SH-SY5Y (cell line): ENCODE results near the gene TCF23.

Experiments
- GATA2 ChIP-seq: IDR thresholded peaks from 2 replicates; pipeline ENCODE4 v1.6.1; 2011; ENCODE audit warnings: mild to moderate bottlenecking, low read depth, low read length
- GATA3 ChIP-seq: IDR thresholded peaks from 2 replicates; pipeline ENCODE4 v1.6.1; 2011; ENCODE audit warnings: low read depth, mild to moderate bottlenecking, low read length, moderate library complexity

The TCF23 gene

DNA sequence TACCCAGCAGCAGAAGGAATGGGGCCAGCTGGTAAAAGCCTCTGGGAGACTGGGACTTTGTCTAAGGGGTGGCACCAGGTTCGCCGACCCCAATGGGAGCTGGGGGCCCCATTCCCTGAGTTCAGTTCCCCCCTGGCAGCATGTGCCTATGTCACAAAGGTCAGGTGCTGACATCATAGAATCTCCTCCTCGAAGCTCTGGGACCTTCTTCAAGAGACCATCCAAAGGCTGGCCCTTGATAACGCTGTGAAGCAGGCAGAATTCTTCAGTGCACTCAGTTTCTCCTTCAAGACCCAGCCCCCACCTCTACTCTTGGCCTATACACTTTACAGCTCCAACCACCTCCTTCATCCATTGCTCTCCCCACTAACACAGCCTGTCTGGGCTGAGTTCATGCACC, 9.5 kb upstream of the TCF23 start, which contains the start of gene PRR30:
TSS of gene PRR30 (minus strand) at position 101 of the 400 bp plus-strand sequence. CDS start 1,081 bp downstream, outside the sequence.
- no peak for TF ChIP-seq GATA3
- TF ChIP-seq GATA2, result no peak

DNA sequence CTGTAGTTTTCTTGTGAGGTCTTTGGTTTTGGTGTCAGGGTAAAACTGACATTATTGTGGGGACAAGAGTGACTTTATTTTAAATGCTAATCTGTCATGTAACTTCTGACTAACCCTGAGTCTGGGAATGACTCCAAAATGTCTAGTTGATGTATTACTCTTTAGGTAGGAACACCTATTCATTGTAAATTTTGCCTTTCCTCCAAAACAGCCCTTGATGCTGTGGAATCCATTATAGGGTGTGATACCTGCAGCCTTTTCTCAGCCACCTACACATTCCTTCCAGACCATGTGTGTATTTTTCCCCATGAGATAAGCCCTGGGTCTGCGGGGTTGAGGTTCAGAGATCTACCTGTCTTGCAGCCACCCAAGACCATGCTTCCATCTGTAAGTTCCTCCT, 5.5 kb upstream of the TCF23 start:
- TF ChIP-seq GATA2, result no peak
- TF ChIP-seq GATA3, result no peak

DNA sequence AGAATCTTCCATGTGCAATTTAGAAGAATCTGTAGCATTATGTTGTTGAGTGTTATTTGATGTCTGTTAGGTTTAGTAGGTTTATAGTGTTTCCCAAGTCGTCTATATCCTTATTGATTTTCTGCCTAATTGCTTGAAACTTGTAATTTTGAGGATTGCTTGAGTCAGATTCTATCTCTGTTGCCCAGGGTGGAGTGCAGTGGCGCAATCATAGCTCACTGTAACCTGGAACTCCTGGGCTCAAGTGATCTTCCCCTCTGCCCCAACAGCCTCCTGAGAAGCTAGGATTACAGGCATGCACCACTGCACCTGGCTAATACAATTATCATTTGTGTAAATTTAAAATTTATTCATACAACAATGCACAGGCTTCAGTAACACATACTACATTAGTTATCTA, 3.1 kb upstream of the TCF23 start:
- TF ChIP-seq GATA2, result no peak
- TF ChIP-seq GATA3, result no peak

DNA sequence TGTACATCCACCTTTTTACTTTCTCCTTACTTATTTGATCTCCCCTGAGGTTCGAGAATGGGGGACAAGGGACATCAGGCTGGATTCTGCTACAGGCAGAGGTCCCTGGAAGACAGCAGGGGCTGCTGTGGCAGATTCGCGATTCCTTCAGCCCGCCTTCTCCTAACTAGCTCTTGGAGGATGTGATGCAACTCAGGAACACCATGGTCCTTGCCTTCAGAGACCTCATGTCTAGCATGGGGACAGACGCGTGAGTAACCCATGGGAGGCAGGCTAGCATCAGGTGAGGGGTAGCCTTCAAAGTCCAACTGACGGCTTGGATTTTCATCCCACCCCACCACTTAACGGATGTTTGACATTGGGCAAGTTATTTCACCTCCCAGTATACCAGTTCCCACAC, 869 bp upstream of the TCF23 start:
- no peak for TF ChIP-seq GATA2
- no peak for TF ChIP-seq GATA3

DNA sequence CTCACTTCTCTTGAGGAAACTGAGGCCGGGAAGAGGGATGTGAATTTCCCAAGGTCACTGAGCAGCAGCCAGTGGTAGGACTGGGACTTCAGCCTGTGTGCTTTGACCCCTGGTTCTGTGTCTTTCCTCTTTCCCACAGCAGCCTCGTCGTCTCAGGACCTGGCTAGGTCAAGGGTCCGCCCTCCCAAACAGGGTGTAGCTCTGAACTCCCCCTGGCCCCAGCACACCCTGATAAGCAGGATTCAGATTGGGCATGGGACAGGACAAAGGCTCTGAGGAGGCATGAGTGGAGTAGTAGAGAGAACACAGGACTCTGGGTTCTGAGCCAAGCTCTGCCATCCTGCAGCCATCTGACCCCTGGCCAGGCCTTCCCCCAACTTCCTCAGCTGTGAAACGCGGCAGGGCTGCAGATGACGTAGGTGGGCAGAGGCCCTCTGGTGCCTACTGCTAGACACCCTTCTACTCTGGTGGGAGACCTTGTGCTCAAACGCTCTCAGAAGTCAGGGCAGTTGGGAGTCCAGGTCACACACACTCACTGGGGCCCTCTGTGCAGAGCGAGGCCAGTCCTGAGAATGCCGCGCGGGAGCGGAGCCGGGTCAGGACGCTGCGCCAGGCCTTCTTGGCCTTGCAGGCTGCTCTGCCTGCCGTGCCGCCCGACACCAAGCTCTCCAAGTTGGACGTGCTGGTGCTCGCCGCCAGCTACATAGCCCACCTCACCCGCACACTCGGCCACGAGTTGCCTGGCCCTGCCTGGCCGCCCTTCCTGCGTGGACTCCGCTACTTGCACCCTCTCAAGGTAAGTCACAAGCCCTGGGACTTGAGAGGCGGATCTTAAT, 984 bp downstream of the TCF23 start:
- TF ChIP-seq GATA2, result no peak

DNA sequence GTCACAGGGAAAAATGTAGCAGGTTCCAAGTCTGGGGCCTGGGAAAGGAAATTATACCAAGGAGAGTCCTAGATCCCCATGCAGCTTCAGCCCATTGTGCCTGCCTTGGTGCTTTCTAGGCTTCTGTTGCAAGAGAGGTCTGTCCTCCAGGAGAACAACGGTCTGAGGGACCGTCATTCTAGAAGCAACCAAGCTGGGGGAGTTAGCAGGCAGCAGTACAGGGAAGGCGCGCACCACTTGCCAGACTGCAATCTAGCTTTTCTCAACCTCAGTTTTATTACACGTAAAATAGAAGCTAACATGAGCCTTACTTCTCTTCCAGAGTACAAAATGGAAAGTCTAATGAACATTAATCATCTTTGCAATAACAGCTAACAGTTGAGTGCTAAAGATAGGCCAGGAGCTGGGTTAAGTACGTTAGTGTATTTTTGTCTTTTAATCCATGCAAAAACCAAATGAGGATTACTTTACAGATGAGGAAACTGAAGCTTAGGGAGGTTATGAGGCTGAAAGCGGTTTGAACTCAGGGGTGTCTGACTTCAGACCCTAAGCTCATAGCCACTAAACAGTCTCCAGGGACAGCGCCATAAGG, 1.9 kb downstream of the TCF23 start:
- TF ChIP-seq GATA2 (no peak), GATA3 (no peak)

DNA sequence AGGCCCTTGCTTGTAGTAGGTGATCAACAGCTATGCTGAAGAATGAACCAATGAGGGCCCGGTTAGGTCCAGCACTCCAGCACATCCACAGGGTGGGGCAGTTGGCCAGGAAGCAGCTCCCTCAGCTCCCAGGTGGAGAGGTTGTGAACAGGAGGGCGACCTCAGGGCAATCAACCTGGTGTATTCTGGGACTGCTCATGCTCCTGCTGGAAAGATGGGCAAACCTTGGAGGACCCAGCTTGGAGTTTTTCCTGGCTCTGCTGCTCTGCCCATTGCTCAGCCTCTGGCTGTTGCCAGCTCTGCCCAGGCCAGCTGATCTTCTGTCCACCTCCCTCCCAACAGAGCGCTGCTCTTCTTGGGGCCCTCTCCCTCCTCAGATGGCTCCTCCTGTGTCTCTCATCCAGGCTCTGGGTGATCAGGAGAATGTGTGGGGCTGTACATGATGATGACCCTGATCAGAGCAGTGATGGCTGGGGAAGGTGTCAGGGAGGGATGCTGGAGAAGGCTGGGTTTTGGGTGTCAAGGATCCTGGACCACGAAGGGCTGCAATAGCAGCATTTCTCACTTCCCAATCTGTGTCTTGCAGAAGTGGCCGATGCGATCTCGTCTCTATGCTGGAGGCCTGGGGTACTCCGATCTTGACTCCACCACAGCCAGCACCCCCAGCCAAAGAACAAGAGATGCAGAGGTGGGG, 3.4 kb downstream of the TCF23 start:
- TF ChIP-seq GATA3 (no peak), GATA2 (no peak)

DNA sequence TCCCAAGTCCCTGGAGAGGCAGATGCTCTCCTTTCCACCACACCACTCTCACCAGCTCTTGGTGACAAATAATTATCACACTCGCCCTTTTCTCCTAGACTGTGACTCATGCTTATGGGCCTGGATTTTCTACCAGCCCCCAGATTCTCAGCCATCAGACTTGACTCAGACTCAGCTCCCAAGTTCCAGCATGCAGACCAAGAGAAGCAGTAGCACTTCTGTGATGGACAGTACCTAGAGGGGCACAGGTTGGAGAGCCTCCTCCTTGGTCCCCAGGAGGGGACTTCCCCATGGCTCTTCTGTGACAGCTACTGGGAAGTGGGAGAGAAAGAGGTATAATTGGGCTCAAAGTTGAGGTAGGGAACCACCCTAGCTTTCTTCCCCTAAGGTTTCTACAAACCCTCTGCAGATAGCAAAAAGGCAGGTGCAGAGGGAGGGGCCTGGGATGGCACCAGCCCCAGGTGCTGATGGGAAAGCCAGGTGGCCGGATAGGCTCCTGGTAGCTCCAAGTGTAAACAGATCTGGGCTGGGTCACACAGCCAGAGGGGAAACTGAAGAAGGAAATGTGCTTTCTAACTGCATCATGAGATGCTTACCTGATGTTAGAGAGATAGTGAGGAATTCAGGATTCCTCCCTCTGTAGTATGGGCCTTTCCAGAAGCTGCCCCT, 4.1 kb downstream of the TCF23 start:
- TF ChIP-seq GATA2 (no peak), GATA3 (no peak)

DNA sequence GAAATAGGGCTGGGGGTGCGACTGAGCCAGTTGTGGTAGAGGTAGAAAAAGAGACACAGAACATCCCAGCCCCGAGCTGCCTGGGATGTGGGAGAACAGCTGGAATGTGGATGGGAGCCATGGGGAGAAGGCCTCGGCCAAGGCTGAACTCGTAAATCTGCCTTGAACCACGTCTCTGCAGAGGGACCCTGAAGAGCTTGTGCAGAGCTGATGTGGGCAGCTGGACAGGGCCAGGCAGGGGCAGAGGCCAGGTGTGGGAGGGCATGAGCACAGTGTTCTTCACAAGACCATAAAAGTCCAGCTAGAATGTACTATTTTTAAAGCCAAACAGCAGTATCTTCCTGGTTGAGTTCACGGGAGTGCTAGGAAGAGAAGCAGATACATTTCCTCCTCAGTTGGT, 5.7 kb downstream of the TCF23 start:
- no peak for TF ChIP-seq GATA3
- TF ChIP-seq GATA2, result no peak

DNA sequence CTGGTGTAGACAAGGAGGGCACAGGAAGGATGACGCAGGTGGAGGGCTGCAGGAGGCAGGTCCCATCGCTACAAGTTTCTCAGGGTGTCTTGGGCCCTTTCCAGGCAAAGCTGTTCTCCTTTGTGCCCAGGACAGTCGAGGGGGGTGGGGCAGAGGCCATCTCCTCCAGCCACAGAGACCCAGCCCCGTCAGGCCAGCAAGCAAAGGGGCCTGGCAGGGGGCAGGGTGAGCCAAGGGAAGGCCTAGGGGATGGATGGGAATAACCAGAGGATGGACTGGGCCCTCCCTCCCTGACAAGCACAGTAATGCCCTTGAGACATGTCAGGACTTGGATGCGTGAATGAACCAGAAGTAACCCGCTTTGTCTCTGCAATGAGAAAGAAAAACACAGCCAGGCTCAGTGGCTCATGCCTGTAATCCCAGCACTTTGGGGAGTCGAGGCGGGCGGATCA, 6.3 kb downstream of the TCF23 start:
- no peak for TF ChIP-seq GATA2
- no peak for TF ChIP-seq GATA3

DNA sequence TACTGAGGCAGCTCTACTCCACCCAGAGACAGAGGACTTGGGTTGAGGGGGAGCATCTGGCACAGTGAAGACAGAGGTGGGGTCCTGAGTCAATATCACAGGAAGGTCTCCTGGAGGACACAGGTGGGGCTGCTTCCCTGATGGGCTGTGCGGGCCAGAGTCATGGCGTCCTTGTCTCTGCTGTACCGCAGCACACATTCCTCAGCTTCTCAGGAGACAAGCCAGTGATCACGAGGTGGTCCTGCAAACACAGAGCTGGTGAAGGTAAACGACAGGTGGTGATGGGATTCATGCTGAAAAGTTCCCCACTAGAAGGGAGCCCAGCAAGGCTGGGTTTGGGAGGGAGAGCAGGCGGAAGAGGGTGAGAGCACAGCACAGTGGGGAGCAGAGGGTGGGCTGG, 9.7 kb downstream of the TCF23 start:
- no peak for TF ChIP-seq GATA3
- TF ChIP-seq GATA2, result no peak

DNA sequence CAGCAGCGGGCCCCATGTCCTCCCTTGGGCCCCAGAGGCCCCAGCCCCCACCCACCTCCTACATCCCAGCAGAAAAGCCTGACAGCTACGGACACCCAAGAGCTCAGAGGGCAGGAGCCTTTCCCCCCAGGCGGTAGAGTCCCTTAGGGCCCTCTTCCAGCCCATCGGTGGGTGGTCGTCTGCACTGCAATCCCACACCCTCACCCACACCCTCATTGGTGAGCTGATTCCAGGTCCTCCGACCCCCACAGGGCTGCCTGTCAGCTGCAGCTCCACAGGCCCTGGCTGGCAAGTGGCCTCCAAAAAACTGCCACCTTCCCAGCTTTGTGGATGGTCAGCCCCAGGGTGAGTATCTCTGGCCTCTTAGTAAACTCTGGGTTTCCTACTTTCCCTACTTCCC, 10.5 kb downstream of the TCF23 start:
- TF ChIP-seq GATA2, result no peak
- TF ChIP-seq GATA3, result no peak

DNA sequence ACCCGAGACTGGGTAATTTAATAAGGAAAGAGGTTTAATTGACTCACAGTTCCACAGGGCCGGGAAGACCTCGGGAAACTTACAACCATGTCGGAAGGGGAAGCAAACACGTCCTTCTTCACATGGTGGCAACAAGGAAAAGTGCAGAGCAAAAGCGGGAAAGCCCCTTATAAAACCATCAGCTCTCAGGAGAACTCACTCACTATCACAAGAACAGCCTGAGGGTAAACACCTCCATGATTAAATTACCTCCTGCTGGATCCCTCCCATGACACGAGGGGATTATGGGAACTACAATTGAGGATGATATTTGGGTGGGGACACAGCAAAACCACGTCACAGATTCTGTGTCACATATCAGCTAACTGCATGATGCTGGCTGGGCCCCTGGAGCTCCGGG, 11.4 kb downstream of the TCF23 start:
- no peak for TF ChIP-seq GATA2
- TF ChIP-seq GATA3, result no peak
